Measurements from ENCODE around the gene ADGRB3.

DNA sequence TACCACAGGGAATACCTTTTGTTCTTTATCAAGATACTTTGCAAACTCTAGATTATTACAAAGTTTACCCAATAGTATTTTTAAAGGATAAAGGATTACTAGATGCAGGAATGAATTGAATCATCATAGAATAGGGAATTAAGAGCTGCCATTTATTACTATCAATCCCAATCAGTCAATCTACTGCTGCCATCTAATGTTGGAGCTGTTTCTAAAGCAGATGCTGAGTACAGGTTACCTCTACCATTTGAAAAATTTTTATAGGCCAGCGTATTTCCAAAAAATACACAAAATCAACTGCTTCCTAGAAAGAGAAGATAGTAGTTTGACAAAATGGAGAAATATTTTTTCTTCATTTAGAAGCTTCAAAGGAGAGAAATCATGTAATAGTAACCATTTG is 520.4 kb downstream of the ADGRB3 start:
- TF ChIP-seq, protein P1, sequence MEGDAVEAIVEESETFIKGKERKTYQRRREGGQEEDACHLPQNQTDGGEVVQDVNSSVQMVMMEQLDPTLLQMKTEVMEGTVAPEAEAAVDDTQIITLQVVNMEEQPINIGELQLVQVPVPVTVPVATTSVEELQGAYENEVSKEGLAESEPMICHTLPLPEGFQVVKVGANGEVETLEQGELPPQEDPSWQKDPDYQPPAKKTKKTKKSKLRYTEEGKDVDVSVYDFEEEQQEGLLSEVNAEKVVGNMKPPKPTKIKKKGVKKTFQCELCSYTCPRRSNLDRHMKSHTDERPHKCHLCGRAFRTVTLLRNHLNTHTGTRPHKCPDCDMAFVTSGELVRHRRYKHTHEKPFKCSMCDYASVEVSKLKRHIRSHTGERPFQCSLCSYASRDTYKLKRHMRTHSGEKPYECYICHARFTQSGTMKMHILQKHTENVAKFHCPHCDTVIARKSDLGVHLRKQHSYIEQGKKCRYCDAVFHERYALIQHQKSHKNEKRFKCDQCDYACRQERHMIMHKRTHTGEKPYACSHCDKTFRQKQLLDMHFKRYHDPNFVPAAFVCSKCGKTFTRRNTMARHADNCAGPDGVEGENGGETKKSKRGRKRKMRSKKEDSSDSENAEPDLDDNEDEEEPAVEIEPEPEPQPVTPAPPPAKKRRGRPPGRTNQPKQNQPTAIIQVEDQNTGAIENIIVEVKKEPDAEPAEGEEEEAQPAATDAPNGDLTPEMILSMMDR (IDR thresholded peaks at IDR 0.05) = no peak
- no peak for TF ChIP-seq POLR2A (IDR thresholded peaks at IDR 0.05)

Data from lower leg skin (tissue), 3 donors.